ENCODE measurements around the gene FOXA3.
A peak's percentile ranks its signal among the peaks of the same experiment; 100 is the strongest.

Gene FOXA3

GRCh38 chr19:45883881-45884681, 20.0 kb downstream of the FOXA3 start:
- peak overlapping the region; percentile 12; the same call in 1 of the 2 replicates for H3K4me3 ChIP-seq (replicated peaks; ENCODE audit: low read depth, low read length)
- TF ChIP-seq, protein P1, sequence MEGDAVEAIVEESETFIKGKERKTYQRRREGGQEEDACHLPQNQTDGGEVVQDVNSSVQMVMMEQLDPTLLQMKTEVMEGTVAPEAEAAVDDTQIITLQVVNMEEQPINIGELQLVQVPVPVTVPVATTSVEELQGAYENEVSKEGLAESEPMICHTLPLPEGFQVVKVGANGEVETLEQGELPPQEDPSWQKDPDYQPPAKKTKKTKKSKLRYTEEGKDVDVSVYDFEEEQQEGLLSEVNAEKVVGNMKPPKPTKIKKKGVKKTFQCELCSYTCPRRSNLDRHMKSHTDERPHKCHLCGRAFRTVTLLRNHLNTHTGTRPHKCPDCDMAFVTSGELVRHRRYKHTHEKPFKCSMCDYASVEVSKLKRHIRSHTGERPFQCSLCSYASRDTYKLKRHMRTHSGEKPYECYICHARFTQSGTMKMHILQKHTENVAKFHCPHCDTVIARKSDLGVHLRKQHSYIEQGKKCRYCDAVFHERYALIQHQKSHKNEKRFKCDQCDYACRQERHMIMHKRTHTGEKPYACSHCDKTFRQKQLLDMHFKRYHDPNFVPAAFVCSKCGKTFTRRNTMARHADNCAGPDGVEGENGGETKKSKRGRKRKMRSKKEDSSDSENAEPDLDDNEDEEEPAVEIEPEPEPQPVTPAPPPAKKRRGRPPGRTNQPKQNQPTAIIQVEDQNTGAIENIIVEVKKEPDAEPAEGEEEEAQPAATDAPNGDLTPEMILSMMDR (IDR thresholded peaks at IDR 0.05; ENCODE audit: low read depth, low read length, missing control alignments), result no peak

DNA sequence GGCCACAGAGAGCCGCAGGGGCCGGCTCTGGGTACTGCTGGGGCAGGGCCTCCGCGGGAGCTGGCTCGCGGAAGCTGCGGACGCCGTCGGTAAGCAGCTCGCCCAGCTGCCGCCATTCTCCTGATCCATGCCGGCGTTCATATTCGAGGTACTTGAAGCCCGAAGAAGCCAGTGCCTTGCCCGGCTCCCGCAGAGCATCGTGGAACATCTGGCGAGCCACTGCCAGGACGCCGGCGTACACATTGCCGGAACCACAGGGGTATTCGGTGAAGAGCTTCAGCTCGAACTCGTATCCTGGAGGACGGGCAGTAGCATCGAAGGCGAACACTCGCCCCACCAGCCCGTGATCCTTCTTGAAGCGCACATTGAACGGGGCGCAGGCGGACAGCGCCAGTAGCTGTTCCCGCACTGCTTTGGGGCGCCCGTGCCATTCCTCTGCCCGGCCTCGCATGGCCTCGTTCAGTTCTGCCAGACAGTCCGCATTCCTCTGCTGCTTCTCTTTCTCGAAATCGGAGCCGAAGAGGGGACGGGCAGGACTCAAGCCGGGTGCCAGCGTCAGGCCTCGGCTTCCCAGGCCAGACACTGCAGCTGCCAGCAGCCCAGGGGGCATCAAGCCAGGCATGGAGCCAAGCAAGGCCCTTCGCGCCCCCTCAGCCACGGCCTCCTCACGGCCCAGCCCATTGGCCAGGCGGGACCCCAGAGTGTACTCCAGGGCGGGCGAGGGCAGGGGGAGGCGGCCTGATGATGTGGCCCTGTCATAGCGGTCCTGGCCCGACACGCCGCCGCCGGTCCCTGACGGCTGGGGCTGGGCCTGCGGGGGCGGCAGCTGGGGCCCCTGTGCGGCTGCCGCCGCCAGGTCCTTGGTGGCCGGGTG, 20.8 kb downstream of the FOXA3 start:
- peak overlapping the region; percentile 56 for H3K4me3 ChIP-seq (replicated peaks; ENCODE audit: low read depth, low read length)
- no peak for DNase-seq (ENCODE audit: extremely low read depth, low read depth)
- TF ChIP-seq, protein P1 (IDR thresholded peaks at IDR 0.05; ENCODE audit: low read depth, low read length, missing control alignments), result no peak

More at GRCh38 chr19:45883881-45884681, 20.0 kb downstream of the FOXA3 start:
- DNase-seq (ENCODE audit: extremely low read depth, low read depth), result no peak

GRCh38 chr19:45885556-45886426, 21.7 kb downstream of the FOXA3 start, which contains the start of gene IRF2BP1:
Gene IRF2BP1 (minus strand): TSS chr19:45886141. CDS start chr19:45885774, 367 bp downstream.
- H3K4me3 ChIP-seq (replicated peaks; ENCODE audit: low read depth, low read length), result peak within 1 kb of the TSS; percentile 56
- TF ChIP-seq, protein P1 (IDR thresholded peaks at IDR 0.05; ENCODE audit: low read depth, low read length, missing control alignments), result no peak
- peak; percentile 55 for DNase-seq (ENCODE audit: extremely low read depth, low read depth)

DNA sequence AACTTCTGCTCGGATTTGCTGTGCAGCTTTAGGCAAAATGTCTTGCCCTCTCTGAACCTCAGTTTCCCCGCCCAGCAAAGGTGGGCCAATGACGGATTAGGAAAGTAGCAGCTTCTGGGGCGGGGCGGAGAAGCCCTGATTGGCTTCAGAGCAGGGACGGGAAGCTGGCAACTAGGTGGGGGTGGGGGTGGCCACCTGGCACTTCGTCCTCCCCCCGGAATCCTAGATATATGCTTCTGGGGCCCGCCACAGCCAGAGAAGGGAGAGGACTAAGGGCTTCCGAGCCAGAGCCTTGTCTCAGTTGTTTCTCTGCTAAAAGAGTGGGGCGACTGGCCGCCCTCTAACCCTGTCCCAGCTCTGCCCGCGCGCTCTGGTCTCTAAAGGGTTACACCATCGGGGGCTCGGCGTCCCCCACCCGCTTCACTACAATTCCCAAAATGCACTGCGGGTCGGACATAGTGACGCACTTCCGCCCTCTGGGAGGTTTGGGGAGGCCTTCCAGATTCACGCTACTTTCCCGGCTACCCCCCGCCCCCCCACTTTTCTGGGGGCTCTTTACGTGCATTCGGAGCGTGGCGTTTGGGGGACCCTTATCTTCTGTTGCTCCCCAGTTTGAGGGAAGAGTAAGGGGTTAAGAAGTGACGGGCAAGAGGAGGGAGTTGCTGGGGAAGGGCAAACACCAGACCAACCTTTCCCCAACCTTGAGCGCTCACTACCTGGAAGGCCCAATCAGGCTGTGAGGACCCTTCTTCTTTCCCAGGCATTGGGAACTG, 22.5 kb downstream of the FOXA3 start:
- DNase-seq (ENCODE audit: extremely low read depth, low read depth), result peak; percentile 77
- TF ChIP-seq, protein P1 (IDR thresholded peaks at IDR 0.05; ENCODE audit: low read depth, low read length, missing control alignments), result no peak
- H3K4me3 ChIP-seq (replicated peaks; ENCODE audit: low read depth, low read length), result peak overlapping the region; percentile 56

GRCh38 chr19:45887200-45887710, 23.1 kb downstream of the FOXA3 start:
- TF ChIP-seq, protein P1 (IDR thresholded peaks at IDR 0.05; ENCODE audit: low read depth, low read length, missing control alignments), result no peak
- H3K4me3 ChIP-seq (replicated peaks; ENCODE audit: low read depth, low read length), result peak overlapping the region; percentile 56
- DNase-seq (ENCODE audit: extremely low read depth, low read depth), result no peak

All from HFF-Myc (cell line).